Posterior vena cava (tissue), 2 donors: ENCODE data around the gene RPL18. TPM values are rescaled to one million over a fixed set of nuclear protein-coding genes. Genes with fewer than 3 reads are reported as not detected.

Experiments
- total RNA-seq, 2 donors: library from RNA; stranded (reverse); fragmentation: NEBNext Ultra II Directional; extraction: Animal tissue kit (Norgen Biotek cat#: 25700); gene quantifications; one replicate each; pipeline ENCODE4 v1.2.1, GENCODE V29; 2021
- donor health status: DM: yes; HTN: yes; CAD: no.
- donor health status: DM: yes; HTN: yes; CAD: no.

The RPL18 gene
- total RNA-seq, 2 donors from 2014 or later, result 746 to 777 TPM

Other genes with a start within 250 kb of the RPL18 start
- gene KDELR1, start 227.6 kb downstream of the RPL18 start, total RNA-seq, result 100 to 1,000 TPM in 1 of 2 donors, 10 to 100 TPM in 1; 94.6 to 111 TPM
- 1 to 10 TPM in 1 of 2 donors, under 1 TPM in 1; 0.71 to 2.3 TPM for gene GRIN2D, start 225.5 kb downstream of the RPL18 start, total RNA-seq
- gene GRWD1, start 173.2 kb downstream of the RPL18 start, total RNA-seq, result 10 to 100 TPM; 21.1 to 24.2 TPM
- gene KCNJ14, start 163.6 kb downstream of the RPL18 start, total RNA-seq, result under 1 TPM; 0.52 to 0.65 TPM
- 10 to 100 TPM; 34.1 to 49.2 TPM for gene CYTH2, start 149.8 kb downstream of the RPL18 start, total RNA-seq
- under 1 TPM; 0.19 to 0.57 TPM for gene LMTK3, start 107.3 kb downstream of the RPL18 start, total RNA-seq
- gene SULT2B1, start 67.0 kb downstream of the RPL18 start, total RNA-seq, result under 1 TPM in 1 of 2 donors, not detected in 1; 0.60 TPM
- not detected for gene SPACA4, start 12.4 kb downstream of the RPL18 start, total RNA-seq
- not detected for gene FAM83E, start 4.1 kb downstream of the RPL18 start, total RNA-seq
- gene SPHK2, start 328 bp upstream of the RPL18 start, total RNA-seq, result 10 to 100 TPM in 1 of 2 donors, 1 to 10 TPM in 1; 8.5 to 12.1 TPM
- gene DBP, start 18.2 kb upstream of the RPL18 start, total RNA-seq, result 1 to 10 TPM; 1.8 to 3.6 TPM
- 1 to 10 TPM; 4.8 to 5.7 TPM for gene CA11, start 27.0 kb upstream of the RPL18 start, total RNA-seq
- under 1 TPM; 0.28 to 0.38 TPM for gene NTN5, start 53.8 kb upstream of the RPL18 start, total RNA-seq
- not detected for gene FUT2, start 76.8 kb upstream of the RPL18 start, total RNA-seq
- 1 to 10 TPM in 1 of 2 donors, under 1 TPM in 1; 0.90 to 1.1 TPM for gene MAMSTR, start 100.5 kb upstream of the RPL18 start, total RNA-seq
- 10 to 100 TPM; 13.8 to 19.2 TPM for gene RASIP1, start 121.4 kb upstream of the RPL18 start, total RNA-seq
- under 1 TPM; 0.52 to 0.56 TPM for gene IZUMO1, start 127.7 kb upstream of the RPL18 start, total RNA-seq
- 1 to 10 TPM; 1.5 to 2.1 TPM for gene FUT1, start 133.5 kb upstream of the RPL18 start, total RNA-seq
- not detected for gene FGF21, start 136.3 kb upstream of the RPL18 start, total RNA-seq
- gene BCAT2, start 191.9 kb upstream of the RPL18 start, total RNA-seq, result 10 to 100 TPM; 21.7 to 24.9 TPM
- gene HSD17B14, start 217.3 kb upstream of the RPL18 start, total RNA-seq, result 1 to 10 TPM; 5.6 to 6.6 TPM
- gene PLEKHA4, start 249.4 kb upstream of the RPL18 start, total RNA-seq, result 10 to 100 TPM; 91.0 to 91.2 TPM